Smooth muscle cell (in vitro differentiated cells): Measurements from ENCODE around the gene APPBP2. TPM values are rescaled to one million over a fixed set of nuclear protein-coding genes. Genes with fewer than 3 reads are reported as not detected.

Source experiments
- DNase-seq: peaks from one replicate; lab custom pipeline; 2025; ENCODE audit not compliant: unreplicated experiment; lab: John Stamatoyannopoulos, UW
- H2AFZ ChIP-seq: fragments of 200-600 bp; sonication (generic); 2 replicates; pipeline ENCODE4 v1.6.0; 2016; ENCODE audit warnings: antibody characterized with exemption, low read depth, mild to moderate bottlenecking
- H3F3A ChIP-seq: fragments of 200-600 bp; sonication (generic); 2 replicates; pipeline ENCODE4 v1.6.0; 2017; ENCODE audit warnings: antibody characterized with exemption, low read depth
- H3K27ac ChIP-seq: fragments of 200-600 bp; sonication (generic); 2 replicates; pipeline ENCODE4 v1.5.1; 2016; ENCODE audit warnings: low read depth, mild to moderate bottlenecking
- H3K27me3 ChIP-seq: fragments of 200-600 bp; sonication (generic); 2 replicates; pipeline ENCODE4 v1.6.1; 2016; ENCODE audit warnings: low read depth, mild to moderate bottlenecking
- H3K36me3 ChIP-seq: fragments of 200-600 bp; sonication (generic); 2 replicates; pipeline ENCODE4 v1.5.1; 2016; ENCODE audit warnings: low read depth
- H3K4me1 ChIP-seq: fragments of 200-600 bp; sonication (generic); 2 replicates; pipeline ENCODE4 v1.5.1; 2016; ENCODE audit warnings: low read depth
- H3K4me2 ChIP-seq: fragments of 200-600 bp; sonication (generic); 2 replicates; pipeline ENCODE4 v1.6.0; 2016; ENCODE audit warnings: mild to moderate bottlenecking
- H3K4me3 ChIP-seq: fragments of 200-600 bp; sonication (generic); 2 replicates; pipeline ENCODE4 v1.5.1; 2016; ENCODE audit warnings: mild to moderate bottlenecking
- H3K79me2 ChIP-seq: fragments of 200-600 bp; sonication (generic); 2 replicates; pipeline ENCODE4 v1.6.0; 2016; ENCODE audit warnings: low read depth, mild to moderate bottlenecking
- H3K9ac ChIP-seq: fragments of 200-600 bp; sonication (generic); 2 replicates; pipeline ENCODE4 v1.6.0; 2016; ENCODE audit warnings: low read depth
- H3K9me3 ChIP-seq: fragments of 200-600 bp; sonication (generic); replicated peaks from 2 replicates; pipeline ENCODE4 v1.5.1; 2016; ENCODE audit warnings: low read depth
- H4K20me1 ChIP-seq: fragments of 200-600 bp; sonication (generic); 2 replicates; pipeline ENCODE4 v1.6.0; 2016; ENCODE audit warnings: low read depth
- CTCF ChIP-seq: fragments of 200-600 bp; sonication (generic); IDR thresholded peaks from 2 replicates; pipeline ENCODE4 v1.5.1; 2017; ENCODE audit warnings: borderline replicate concordance, mild to moderate bottlenecking, antibody characterized with exemption; ENCODE audit not compliant: insufficient read depth, poor library complexity, severe bottlenecking
- WGBS: methylation state at CpG from one replicate; pipeline ENCODE4 v1.1.7; 2016; ENCODE audit warnings: low lambda C conversion rate; 5-methylcytosine and 5-hydroxymethylcytosine counted together
- polyA plus RNA-seq: library from polyadenylated mRNA; unstranded; fragments of >200 nt; fragmentation: Nextera tagmentation; extraction: Ambion mirVana; gene quantifications from 2 replicates; pipeline ENCODE4 v1.2.1, GENCODE V29; 2016
- total RNA-seq: library from RNA; depleted of rRNA; stranded (reverse); fragments of >200 nt; gene quantifications from 2 replicates; pipeline ENCODE4 v1.2.3, GENCODE V29; 2014

APPBP2 gene
- total and polyA plus RNA-seq, 2 experiments from 2014 or later = 38.3 to 40.9 TPM

DNA sequence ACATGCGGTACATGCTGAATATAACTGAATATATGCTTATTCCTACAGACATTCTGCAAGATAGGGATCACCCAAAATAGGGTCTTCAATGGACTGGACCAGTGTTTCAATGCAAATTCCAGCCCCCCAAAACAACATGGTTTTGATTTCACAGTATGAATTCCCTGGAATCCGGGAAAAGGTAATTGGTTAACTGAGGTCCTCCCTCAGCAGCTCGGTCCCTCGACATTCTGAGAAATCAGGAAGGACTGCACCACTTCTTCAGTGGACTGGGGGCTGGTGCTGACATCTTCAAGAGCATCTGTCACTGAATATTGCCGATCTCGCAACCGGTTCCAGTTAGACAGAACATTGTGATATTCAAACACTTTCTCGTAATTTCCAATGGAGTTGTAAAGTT, 78.7 kb downstream of the APPBP2 start:
- Histone ChIP-seq H3K9ac (no peak overlapping the region), H3F3A (peaks cover 24% of the 10 kb centered on the region), H3K27me3 (no peaks in the 10 kb centered on the region), H3K27ac (no peak overlapping the region), H4K20me1 (peaks cover 17% of the 10 kb centered on the region), H3K36me3 (peaks cover 46% of the 10 kb centered on the region), H3K9me3 (no peaks in the 10 kb centered on the region), H3K4me1 (peaks cover 8% of the 10 kb centered on the region), H3K79me2 (no peaks in the 10 kb centered on the region), H2AFZ (no peak overlapping the region), H3K4me2 (no peak overlapping the region), H3K4me3 (no peak overlapping the region)
- no peak for TF ChIP-seq CTCF
- WGBS = 97% methylated on average over 8 of the region's 8 CpGs
- DNase-seq = no peak

DNA sequence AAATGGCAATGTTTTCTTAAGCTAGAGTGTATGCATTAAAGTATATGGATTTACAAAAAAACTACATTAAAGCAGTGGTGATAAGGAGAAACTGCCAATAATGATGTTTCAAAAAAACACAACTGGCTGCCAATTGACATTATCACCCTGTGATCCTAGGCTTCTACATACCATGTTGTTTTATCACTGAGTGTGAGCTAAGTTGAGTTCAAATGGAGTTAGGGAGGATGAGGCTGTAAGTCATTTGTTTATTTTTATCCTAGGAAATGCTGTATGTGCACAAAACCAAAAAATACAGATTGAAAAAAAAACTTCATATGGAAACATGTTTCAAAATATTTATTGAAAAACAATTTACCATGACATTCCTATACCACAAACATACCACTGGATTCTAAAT, 80.9 kb downstream of the APPBP2 start:
- Histone ChIP-seq H3K27me3 (no peaks in the 10 kb centered on the region), H3K4me1 (peaks cover 8% of the 10 kb centered on the region), H3K4me2 (no peak overlapping the region), H3F3A (peaks cover 19% of the 10 kb centered on the region), H3K9ac (no peak overlapping the region), H4K20me1 (peaks cover 17% of the 10 kb centered on the region), H3K27ac (no peak overlapping the region), H3K9me3 (no peaks in the 10 kb centered on the region), H3K79me2 (no peaks in the 10 kb centered on the region), H3K36me3 (peaks cover 28% of the 10 kb centered on the region), H3K4me3 (no peak overlapping the region), H2AFZ (no peak overlapping the region)
- no peak for TF ChIP-seq CTCF
- DNase-seq = no peak

DNA sequence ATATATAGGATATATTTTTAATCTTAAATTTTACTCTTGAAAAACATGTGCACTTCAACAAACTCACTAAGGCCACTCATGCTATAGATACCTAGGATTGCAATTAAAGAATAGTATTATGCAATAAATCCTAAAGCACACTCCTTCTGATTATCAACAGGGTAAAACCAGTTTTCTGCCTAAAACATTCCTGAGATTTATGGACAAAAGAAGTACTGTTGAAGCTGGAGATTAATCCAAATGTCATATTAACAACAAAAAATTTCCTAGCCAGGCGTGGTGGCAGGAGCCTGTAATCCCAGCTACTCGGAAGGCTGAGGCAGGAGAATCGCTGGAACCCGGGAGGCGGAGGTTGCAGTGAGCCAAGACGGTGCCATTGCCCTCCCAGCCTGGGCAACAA, 82.3 kb downstream of the APPBP2 start:
- Histone ChIP-seq H3K27ac (no peak overlapping the region), H3K4me1 (peaks cover 8% of the 10 kb centered on the region), H3K79me2 (no peaks in the 10 kb centered on the region), H3K9me3 (no peaks in the 10 kb centered on the region), H2AFZ (no peak overlapping the region), H3F3A (peaks cover 19% of the 10 kb centered on the region), H4K20me1 (peaks cover 10% of the 10 kb centered on the region), H3K4me2 (no peak overlapping the region), H3K36me3 (peaks cover 20% of the 10 kb centered on the region), H3K4me3 (no peak overlapping the region), H3K9ac (no peak overlapping the region), H3K27me3 (no peaks in the 10 kb centered on the region)
- no peak for DNase-seq
- no peak for TF ChIP-seq CTCF
- 66% methylated on average over 6 of the region's 6 CpGs for WGBS
